C1 segment of cervical spinal cord (tissue), 14 donors: ENCODE data around the gene KCNA1.
A peak's percentile ranks its signal among the peaks of the same experiment; 100 is the strongest.

Experiments
- DNase-seq, 14 donors: peaks; one replicate each; lab custom pipeline; 2025; lab: John Stamatoyannopoulos, UW

Gene KCNA1

GRCh38 chr12:4910502-4911315 lies 1.0 kb downstream of the KCNA1 start:
- DNase-seq: peak in 1 of 14 donors; percentile 65

DNA sequence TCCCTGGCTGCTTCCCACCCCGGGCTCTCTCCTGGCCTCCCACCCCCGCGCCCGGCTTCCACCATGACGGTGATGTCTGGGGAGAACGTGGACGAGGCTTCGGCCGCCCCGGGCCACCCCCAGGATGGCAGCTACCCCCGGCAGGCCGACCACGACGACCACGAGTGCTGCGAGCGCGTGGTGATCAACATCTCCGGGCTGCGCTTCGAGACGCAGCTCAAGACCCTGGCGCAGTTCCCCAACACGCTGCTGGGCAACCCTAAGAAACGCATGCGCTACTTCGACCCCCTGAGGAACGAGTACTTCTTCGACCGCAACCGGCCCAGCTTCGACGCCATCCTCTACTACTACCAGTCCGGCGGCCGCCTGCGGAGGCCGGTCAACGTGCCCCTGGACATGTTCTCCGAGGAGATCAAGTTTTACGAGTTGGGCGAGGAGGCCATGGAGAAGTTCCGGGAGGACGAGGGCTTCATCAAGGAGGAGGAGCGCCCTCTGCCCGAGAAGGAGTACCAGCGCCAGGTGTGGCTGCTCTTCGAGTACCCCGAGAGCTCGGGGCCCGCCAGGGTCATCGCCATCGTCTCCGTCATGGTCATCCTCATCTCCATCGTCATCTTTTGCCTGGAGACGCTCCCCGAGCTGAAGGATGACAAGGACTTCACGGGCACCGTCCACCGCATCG lies 1.8 kb downstream of the KCNA1 start:
- DNase-seq: peak in 1 of 14 donors; percentile 52

- DNase-seq: peak in 1 of 14 donors; percentile 39
Observed at GRCh38 chr12:4914720-4915119, 5.0 kb downstream of the KCNA1 start.

GRCh38 chr12:4915752-4916151 lies 6.0 kb downstream of the KCNA1 start:
- DNase-seq: peak in 1 of 14 donors; percentile 46

DNA sequence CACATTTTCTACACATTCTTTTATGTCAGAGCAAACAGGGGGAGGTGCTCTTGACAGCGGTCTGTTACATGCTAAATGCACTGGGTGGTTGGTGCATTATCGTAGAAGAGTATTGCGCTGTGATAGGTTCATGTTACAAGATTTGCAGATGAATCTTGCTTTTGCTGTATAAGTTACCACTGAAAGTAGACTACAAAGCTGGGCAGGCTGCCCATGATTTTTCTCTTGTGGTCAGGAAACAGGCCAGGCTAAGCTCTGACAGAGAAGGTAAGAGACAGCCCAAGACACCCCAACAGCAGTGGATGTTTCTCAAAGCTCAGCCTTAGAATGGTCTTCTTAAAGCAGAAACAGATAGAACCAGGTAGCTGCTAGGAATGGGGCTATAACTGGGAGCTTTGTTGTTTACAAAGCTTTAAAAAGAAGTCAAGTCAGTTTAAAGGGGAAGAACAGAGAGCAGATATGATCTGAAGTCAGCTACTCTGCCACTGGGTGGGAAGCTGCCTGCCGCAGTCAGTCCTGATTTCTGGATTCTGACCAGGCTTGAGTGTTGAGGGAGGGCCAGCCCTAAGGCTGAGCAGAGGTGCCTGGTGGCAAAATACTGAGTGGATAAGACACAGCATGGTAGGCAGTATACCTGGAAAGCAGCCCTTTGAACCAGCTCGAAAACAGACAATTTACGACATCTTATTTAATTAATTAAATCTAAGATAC lies 9.4 kb downstream of the KCNA1 start:
- DNase-seq: peak in 1 of 14 donors; percentile 66

DNA sequence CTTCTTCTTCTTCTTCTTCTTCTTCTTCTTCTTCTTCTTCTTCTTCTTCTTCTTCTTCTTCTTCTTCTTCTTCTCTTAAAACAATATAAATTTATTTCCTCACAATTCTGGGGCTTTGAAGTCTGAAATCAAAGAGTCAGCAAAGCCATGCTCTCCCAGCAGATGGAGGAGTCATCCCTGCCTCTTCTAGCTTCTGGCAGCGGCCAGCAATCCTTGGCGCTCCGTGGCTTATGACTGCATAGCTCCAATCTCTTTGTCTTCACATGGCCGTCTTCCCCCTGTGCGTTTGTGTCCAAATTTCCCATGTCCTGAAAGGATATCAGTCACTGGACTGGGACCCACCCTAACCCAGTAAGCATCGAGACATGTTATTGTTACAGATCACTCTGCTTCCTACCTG lies 22.9 kb downstream of the KCNA1 start:
- peak in 1 of 14 donors; percentile 53 for DNase-seq

- DNase-seq: no peak
Observed at GRCh38 chr12:4933411-4933810, 23.7 kb downstream of the KCNA1 start.

GRCh38 chr12:4934407-4935035 lies 24.8 kb downstream of the KCNA1 start:
- no peak for DNase-seq

DNA sequence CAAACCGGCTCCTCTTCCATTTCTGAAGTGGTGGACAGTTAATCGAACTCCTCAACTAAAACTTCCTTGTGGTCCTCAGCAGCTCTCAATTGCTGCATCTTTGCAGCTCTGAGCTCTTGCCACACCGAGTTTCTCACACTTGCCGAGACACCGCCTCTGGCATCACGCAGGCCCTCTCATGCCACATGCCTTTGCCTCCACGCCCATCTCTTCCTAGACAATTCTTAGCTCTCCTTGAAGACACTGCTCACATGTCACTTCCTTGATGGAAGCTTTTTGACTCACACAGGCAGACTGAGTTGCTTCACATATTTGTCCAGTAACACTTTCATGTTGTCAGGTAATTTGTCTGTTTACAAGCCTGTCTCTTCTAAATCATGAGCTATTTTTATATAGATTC lies 29.2 kb downstream of the KCNA1 start:
- DNase-seq: no peak

DNA sequence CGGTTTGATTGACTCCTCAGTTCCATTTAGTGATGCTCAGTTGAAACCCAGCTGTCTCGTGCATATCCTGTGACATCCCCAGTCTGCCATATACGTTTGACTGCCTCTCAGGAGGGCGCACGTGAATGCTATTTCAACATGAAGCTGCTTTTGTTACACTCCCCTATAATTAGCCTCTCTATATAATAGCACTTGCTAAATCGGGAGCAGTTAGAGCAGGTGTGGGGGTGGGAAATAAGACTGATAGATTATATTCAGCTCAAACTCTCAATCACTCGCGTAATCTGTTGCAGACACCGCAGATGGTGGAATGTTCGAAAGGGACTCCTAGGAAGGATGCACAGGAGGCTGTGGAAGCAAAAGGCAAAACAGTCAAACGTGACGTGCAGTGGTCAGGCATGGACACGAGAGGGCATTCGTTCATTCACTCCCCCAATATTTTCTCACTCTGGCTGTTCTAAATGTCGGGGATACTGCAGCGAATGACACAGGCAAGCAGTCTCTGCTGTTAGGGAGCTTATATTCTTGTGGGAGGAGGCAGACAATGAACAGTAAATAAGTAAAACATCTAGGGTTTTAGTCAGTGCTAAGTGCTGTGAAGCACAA lies 29.8 kb downstream of the KCNA1 start:
- peak in 1 of 14 donors; percentile 48 for DNase-seq

DNA sequence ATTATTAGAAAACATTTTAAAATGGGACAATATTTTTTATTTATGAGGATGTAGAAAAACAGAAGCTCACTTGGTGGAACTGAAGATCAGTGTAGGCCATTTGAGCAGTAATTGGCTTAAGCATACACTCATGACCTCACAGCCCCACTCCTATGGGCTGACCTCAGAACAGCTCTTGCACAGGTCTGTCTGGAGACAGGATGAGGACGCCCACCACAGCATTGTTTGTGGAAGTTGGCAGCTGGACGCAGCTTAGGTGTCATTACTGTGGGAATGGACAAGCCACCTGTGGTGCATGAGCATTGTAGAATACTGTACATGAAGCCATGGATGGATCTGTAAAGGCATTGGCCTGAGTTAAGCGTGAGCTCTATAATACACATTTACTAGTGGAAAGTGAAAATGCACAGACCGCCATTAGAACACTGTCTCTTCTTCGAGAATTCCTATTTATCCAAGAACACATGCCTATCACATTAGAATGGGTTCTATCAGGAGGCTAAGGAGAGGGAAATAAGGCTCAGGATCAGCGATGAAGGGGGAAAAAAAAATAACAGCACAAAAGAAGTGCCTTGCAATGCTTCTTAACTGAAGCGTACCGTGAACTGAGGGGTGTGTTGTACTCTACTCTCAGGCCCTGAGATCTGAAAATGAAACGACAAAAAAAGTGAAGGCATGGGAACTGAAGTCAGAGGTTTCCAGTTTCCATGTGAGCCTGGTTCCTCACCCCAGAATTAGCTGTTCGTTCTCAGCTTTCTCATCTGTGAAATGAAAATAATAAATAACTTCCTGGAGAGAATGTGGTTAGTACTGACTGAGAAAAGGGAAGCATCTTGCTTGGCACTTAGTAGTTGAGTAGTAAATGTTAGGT lies 33.6 kb downstream of the KCNA1 start:
- no peak for DNase-seq

- DNase-seq: no peak
Observed at GRCh38 chr12:4943938-4944284, 34.2 kb downstream of the KCNA1 start.

- DNase-seq: no peak
Observed at GRCh38 chr12:4947253-4947652, 37.5 kb downstream of the KCNA1 start.

DNA sequence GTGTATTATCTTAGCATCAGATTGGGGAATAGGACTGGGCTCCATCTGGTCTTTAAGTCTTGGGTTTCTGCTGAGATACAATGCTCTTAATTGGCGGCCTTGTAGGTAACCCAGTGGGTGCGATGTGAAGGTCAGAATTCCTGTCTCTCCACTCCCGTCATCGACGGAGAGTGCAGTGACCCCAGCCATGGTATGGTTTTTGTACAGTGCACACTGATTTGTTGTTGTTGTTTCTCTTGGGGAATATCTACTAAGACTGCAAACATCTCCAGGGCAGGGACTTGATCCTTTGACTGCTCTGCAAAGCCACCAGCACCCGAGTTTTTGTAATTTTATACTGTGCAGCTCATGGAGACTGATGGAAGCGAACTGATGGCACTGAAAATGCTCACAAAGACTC lies 41.4 kb downstream of the KCNA1 start:
- DNase-seq: no peak

DNA sequence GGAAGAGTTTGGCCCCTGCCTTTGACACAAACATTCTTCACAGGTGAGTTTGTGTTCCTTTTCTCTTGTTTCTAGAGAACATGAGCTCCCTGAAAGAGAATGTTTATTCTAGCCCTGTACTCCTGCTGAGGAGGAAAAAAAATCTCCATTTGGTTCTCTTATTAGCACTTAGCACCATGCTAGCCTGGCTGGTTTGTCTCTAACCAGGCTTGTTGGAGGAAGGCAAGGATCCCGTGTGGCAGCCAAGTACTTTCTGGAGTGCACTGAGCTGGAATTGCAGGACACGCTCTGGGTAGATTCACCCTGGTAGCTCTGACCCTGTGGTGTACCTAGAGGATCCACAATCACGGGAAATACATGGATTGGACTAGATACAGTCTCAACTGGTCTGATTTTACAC lies 41.9 kb downstream of the KCNA1 start:
- no peak for DNase-seq

DNA sequence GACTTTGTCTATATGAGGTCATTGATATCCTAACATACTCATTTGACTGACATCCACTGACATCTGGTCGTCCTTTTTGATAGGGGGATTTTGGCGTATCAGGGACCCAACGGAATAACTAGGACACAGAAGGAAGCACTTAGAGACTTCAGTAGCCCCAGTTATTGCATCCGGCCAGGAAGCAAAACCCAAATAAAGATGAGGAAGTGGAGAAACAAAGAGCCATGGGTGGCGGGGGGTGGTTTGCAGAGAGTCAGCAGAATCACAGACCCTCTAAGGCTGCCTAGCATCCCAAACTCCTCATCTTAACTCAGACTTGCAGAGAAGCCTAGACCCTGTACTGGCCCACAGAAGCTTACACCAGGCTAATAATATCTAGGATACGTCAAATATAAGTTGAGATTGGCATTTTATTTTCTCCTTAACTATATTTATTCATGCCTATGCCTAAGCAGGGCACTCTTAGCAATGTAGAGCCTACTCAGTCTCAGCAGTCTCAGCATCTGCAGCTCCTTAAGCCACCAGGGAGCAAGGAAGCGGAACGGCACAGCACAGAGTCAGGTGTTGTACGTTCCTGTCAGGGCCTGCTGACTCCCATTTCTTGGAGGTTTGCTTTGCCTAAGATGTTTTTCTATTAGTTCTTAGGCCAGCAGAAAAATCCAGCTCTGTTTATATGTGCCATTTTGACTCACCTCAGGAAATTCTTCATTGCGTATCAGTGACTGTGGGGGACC lies 45.1 kb downstream of the KCNA1 start:
- DNase-seq: no peak

- DNase-seq: no peak
Observed at GRCh38 chr12:4956054-4956453, 46.3 kb downstream of the KCNA1 start.

- peak in 1 of 14 donors; percentile 91 for DNase-seq
Observed at GRCh38 chr12:4956968-4957367, 47.3 kb downstream of the KCNA1 start.

GRCh38 chr12:4957761-4958160 lies 48.1 kb downstream of the KCNA1 start:
- peak in 1 of 14 donors; percentile 69 for DNase-seq
